ENCODE measurements around the gene ARCN1.
A peak's percentile ranks its signal among the peaks of the same experiment; 100 is the strongest.

The ARCN1 gene

DNA sequence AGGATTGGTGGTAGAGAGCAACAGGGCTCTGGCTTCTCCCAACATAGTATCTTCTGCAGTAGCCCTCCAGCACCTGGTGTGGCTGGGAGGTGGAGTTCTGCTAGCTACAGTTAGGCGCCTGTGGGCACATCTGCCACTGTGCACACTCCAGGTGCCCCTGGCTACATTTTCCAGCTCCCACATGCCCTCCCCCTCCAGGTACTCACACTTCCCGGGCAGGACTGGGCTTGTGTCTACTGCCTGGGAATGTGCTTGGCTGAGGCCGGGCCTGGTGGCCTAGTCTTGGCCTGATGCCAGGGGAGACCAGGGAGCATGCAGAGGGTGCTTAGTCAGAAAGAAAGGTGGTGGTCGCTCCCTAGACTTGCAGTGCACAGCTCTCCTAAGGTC, 51.1 kb downstream of the ARCN1 start:
- TF ChIP-seq, protein P1, sequence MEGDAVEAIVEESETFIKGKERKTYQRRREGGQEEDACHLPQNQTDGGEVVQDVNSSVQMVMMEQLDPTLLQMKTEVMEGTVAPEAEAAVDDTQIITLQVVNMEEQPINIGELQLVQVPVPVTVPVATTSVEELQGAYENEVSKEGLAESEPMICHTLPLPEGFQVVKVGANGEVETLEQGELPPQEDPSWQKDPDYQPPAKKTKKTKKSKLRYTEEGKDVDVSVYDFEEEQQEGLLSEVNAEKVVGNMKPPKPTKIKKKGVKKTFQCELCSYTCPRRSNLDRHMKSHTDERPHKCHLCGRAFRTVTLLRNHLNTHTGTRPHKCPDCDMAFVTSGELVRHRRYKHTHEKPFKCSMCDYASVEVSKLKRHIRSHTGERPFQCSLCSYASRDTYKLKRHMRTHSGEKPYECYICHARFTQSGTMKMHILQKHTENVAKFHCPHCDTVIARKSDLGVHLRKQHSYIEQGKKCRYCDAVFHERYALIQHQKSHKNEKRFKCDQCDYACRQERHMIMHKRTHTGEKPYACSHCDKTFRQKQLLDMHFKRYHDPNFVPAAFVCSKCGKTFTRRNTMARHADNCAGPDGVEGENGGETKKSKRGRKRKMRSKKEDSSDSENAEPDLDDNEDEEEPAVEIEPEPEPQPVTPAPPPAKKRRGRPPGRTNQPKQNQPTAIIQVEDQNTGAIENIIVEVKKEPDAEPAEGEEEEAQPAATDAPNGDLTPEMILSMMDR (IDR thresholded peaks at IDR 0.05; ENCODE audit: low read depth, low read length), result no peak
- peak overlapping the region; percentile 84; the same call in 1 of the 2 replicates for H3K4me3 ChIP-seq (ENCODE audit: low read depth, low read length)

DNA sequence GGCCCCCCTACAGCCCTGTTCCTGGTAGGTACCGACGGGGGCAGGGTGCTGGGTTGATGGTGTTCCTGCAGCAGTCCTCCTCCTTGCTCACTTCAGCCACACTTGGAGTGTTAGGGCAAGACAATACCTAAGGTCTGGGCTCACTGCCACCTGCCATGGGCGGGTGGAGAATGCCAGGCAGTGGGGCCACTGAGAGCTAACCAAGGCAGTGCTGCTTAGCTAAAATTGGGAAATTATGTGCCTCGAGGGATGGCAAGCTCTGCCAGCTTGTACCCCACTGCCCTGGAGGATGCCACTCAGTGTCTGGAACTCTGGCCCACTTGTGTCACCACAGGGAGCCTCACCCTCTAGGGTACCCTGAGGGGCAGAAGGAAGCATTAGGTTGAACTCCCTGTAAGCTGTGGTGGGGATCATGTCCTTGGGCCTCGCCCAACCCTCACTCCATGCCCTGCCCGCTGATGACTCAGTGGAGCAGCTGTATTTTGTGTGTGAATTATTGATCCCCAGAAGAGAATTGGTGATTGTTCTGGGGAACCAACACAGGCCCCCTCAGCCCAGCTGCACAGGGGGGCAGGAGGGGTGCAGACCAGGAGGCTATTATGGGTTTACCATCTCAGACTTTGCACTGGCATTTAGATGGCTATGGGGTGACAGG, 53.0 kb downstream of the ARCN1 start:
- TF ChIP-seq, protein P1 (IDR thresholded peaks at IDR 0.05; ENCODE audit: low read depth, low read length), result no peak
- no peak overlapping the region for H3K4me3 ChIP-seq (ENCODE audit: low read depth, low read length)

DNA sequence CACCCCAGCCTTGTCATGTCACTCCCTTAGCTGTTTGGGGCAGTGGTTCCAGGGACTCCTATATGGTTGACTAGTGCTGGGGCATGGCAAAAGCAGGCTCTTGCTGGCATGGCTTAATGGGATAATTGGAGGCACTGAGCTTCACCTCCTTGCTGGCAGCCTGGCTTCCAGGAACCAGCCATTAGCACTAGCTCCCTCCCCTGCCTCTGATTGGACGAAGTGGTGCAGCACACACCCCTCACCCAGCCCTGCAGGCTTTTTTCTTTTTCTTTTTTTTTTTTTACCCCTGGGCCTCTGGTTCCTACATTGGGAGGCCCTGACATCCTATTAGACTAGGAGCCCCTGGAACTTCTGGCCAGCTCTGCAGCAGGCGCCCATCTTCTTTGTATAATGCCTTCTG, 53.8 kb downstream of the ARCN1 start:
- TF ChIP-seq, protein P1 (IDR thresholded peaks at IDR 0.05; ENCODE audit: low read depth, low read length), result no peak

DNA sequence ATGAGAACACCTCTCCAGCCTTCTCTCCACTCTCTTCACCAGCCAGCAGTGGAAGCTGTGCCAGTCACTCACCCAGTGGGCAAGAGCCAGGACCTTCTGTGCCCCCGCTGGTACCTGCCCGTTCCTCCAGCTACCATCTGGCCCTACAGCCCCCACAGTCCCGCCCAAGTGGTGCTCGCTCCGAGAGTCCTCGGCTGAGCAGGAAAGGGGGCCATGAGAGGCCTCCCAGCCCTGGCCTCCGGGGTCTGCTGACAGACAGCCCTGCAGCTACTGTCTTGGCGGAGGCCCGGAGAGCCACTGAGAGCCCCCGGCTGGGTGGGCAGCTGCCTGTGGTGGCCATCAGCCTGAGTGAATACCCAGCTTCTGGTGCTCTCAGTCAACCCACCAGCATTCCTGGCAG, 55.4 kb downstream of the ARCN1 start:
- TF ChIP-seq, protein P1 (IDR thresholded peaks at IDR 0.05; ENCODE audit: low read depth, low read length), result no peak
- H3K4me3 ChIP-seq (ENCODE audit: low read depth, low read length), result no peak overlapping the region

More for the DNA sequence above, 53.8 kb downstream of the ARCN1 start:
- no peak overlapping the region for H3K4me3 ChIP-seq (ENCODE audit: low read depth, low read length)

DNA sequence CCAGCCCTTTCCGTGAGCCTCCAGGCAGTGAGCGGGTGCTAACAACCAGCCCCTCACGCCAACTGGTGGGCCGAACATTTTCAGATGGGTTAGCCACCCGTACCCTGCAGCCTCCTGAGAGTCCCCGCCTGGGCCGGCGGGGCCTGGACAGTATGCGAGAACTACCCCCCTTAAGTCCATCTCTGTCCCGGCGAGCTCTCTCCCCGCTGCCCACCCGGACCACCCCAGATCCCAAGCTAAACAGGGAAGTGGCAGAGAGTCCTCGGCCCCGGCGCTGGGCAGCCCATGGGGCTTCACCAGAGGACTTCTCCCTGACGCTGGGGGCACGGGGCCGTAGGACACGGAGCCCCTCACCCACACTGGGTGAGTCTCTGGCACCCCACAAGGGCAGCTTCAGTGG, 55.8 kb downstream of the ARCN1 start:
- TF ChIP-seq, protein P1 (IDR thresholded peaks at IDR 0.05; ENCODE audit: low read depth, low read length), result no peak
- no peak overlapping the region for H3K4me3 ChIP-seq (ENCODE audit: low read depth, low read length)

DNA sequence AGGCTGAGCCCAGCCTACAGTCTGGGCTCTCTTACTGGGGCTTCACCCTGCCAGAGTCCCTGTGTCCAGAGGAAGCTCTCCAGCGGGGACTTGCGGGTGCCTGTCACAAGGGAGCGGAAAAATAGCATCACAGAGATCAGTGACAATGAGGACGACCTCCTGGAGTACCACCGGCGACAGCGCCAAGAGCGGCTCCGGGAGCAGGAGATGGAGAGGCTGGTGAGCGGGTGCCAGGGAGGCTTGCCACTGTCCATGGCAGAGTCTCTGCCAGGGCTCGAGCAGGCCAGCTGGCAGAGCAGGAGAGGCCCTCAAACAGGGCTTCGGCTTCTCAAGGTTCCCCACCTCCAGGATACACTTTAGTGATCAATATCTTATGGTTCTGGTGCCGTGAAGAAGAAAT, 56.2 kb downstream of the ARCN1 start:
- TF ChIP-seq, protein P1 (IDR thresholded peaks at IDR 0.05; ENCODE audit: low read depth, low read length), result no peak
- no peak overlapping the region for H3K4me3 ChIP-seq (ENCODE audit: low read depth, low read length)

DNA sequence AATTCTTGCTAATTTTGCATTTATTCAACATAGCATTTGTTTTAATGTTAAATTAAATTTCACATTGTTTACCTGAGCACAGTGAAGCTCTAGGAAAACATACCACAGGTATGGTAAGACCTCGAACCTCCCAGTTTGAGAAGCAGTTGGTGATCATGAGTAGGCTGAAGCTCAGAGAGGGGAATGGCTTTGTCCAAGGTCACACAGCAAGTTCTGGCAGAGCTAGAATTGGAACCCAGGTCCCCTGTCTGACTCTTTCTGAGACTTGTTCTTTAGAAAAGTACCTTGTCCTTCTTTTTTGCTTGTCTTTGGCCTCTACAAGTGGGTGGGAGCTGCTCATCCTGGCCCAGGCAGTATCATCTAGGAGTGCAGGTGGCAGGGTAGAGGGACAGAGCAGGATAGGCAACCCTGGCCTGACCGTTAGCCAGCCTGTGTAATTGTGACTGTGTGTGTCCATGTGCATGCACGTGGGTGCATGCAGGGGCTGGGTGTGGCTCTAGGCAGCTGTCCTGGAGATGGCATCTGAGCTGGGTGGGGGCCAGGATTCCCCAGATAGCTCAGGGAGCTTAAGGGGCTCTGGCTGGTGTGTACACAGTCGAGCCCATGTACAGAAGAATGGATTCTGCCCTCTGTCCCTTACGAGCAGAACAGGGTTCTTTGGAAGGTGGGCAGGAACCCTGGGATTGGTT, 56.8 kb downstream of the ARCN1 start:
- TF ChIP-seq, protein P1 (IDR thresholded peaks at IDR 0.05; ENCODE audit: low read depth, low read length), result no peak
- H3K4me3 ChIP-seq (ENCODE audit: low read depth, low read length), result no peak overlapping the region

Measured in WI38 (cell line).